ENCODE data around the gene FLAD1.

The FLAD1 gene

GRCh38 chr1:154998818-154999570 lies 15.8 kb downstream of the FLAD1 start (continued):
- TF ChIP-seq ZBTB49 (tag by site-specific recombination; IDR thresholded peaks at IDR 0.05; ENCODE audit: low read depth) (no peak), ZNF571 (tag by site-specific recombination; IDR thresholded peaks at IDR 0.05) (no peak), ZNF792 (tag by site-specific recombination; IDR thresholded peaks at IDR 0.05) (no peak), ZNF155 (tag by site-specific recombination; IDR thresholded peaks at IDR 0.05) (no peak), ZNF394 (tag by site-specific recombination; IDR thresholded peaks at IDR 0.05; ENCODE audit: borderline replicate concordance) (peak; percentile 45; the same call in 1 of the 2 replicates), ZNF837 (tag by site-specific recombination; IDR thresholded peaks at IDR 0.05) (no peak), OVOL3 (tag by site-specific recombination; IDR thresholded peaks at IDR 0.05) (no peak), ZNF707 (tag by site-specific recombination; IDR thresholded peaks at IDR 0.05) (no peak), INSM2 (tag by site-specific recombination; IDR thresholded peaks at IDR 0.05) (no peak), ZNF335 (tag by site-specific recombination; conservative IDR thresholded peaks at IDR 0.05) (no peak), ZSCAN16 (tag by site-specific recombination; IDR thresholded peaks at IDR 0.05) (no peak), ZNF692 (tag by site-specific recombination; IDR thresholded peaks at IDR 0.05) (no peak), ATF2 (tag by site-specific recombination; IDR thresholded peaks at IDR 0.05; ENCODE audit: low read depth) (no peak), ZNF670 (tag by site-specific recombination; IDR thresholded peaks at IDR 0.05; ENCODE audit: low read depth) (no peak), ZNF704 (tag by site-specific recombination; IDR thresholded peaks at IDR 0.05) (no peak), PATZ1 (tag by site-specific recombination; IDR thresholded peaks at IDR 0.05) (peak; percentile 84), KLF17 (tag by site-specific recombination; IDR thresholded peaks at IDR 0.05) (0 out of 2 replicates have a peak, but pooled peaks have one; percentile 15), RBAK (tag by site-specific recombination; IDR thresholded peaks at IDR 0.05) (no peak), ZNF26 (tag by site-specific recombination; IDR thresholded peaks at IDR 0.05) (no peak), ZNF146 (tag by site-specific recombination; IDR thresholded peaks at IDR 0.05) (no peak), ZNF664 (tag by site-specific recombination; IDR thresholded peaks at IDR 0.05) (no peak), ZBTB11 (tag by site-specific recombination; conservative IDR thresholded peaks at IDR 0.05; ENCODE audit: low read depth) (no peak)

Measured in HEK293 (cell line).